ENCODE results near the gene FCHSD2.
"Not testable (repeated sequence)": the region's sequence is repeated elsewhere in the genome, so short reads cannot be mapped to it uniquely, and the experiment has no call there.

Gene FCHSD2

GRCh38 chr11:72985645-72986044, 156.5 kb downstream of the FCHSD2 start:
- Histone ChIP-seq H3K27me3 (ENCODE audit: control insufficient read depth, insufficient read depth, low read length) (no peaks in the 10 kb centered on the region), H3K4me3 (ENCODE audit: low read length) (no peak overlapping the region), H3K36me3 (ENCODE audit: control insufficient read depth, insufficient read depth, low read length) (no peaks in the 10 kb centered on the region), H3K27ac (ENCODE audit: low read length) (no peak overlapping the region), H3K4me1 (ENCODE audit: control insufficient read depth, insufficient read depth, low read length) (no peaks in the 10 kb centered on the region), H3K9me3 (ENCODE audit: control insufficient read depth, insufficient read depth, low read length) (no peaks in the 10 kb centered on the region)
- no peak for DNase-seq (ENCODE audit: low read depth, low spot score)

- DNase-seq (ENCODE audit: low read depth, low spot score), result no peak
- Histone ChIP-seq H3K36me3 (ENCODE audit: control insufficient read depth, insufficient read depth, low read length) (no peaks in the 10 kb centered on the region), H3K4me3 (ENCODE audit: low read length) (no peak overlapping the region), H3K27ac (ENCODE audit: low read length) (no peak overlapping the region), H3K27me3 (ENCODE audit: control insufficient read depth, insufficient read depth, low read length) (no peaks in the 10 kb centered on the region), H3K9me3 (ENCODE audit: control insufficient read depth, insufficient read depth, low read length) (no peaks in the 10 kb centered on the region), H3K4me1 (ENCODE audit: control insufficient read depth, insufficient read depth, low read length) (no peaks in the 10 kb centered on the region)
- whole genome bisulfite sequencing (ENCODE audit: insufficient coverage, insufficient read length), result no CpG with 5 or more reads among the region's 3 CpGs
Measured at GRCh38 chr11:72984453-72985077, 157.6 kb downstream of the FCHSD2 start.

GRCh38 chr11:72983560-72983959, 158.6 kb downstream of the FCHSD2 start:
- no CpG with 5 or more reads among the region's 2 CpGs for WGBS (ENCODE audit: insufficient coverage, insufficient read length)
- DNase-seq (ENCODE audit: low read depth, low spot score), result no peak
- H3K27ac ChIP-seq (ENCODE audit: low read length), result no peak overlapping the region
- H3K9me3 ChIP-seq (ENCODE audit: control insufficient read depth, insufficient read depth, low read length), result no peaks in the 10 kb centered on the region
- no peaks in the 10 kb centered on the region for H3K36me3 ChIP-seq (ENCODE audit: control insufficient read depth, insufficient read depth, low read length)
- no peak overlapping the region for H3K4me3 ChIP-seq (ENCODE audit: low read length)
- H3K27me3 ChIP-seq (ENCODE audit: control insufficient read depth, insufficient read depth, low read length), result no peaks in the 10 kb centered on the region
- no peaks in the 10 kb centered on the region for H3K4me1 ChIP-seq (ENCODE audit: control insufficient read depth, insufficient read depth, low read length)

GRCh38 chr11:72981971-72982685, 160.0 kb downstream of the FCHSD2 start:
- Histone ChIP-seq H3K9me3 (ENCODE audit: control insufficient read depth, insufficient read depth, low read length) (no peaks in the 10 kb centered on the region), H3K27ac (ENCODE audit: low read length) (no peak overlapping the region), H3K36me3 (ENCODE audit: control insufficient read depth, insufficient read depth, low read length) (no peaks in the 10 kb centered on the region), H3K27me3 (ENCODE audit: control insufficient read depth, insufficient read depth, low read length) (no peaks in the 10 kb centered on the region), H3K4me1 (ENCODE audit: control insufficient read depth, insufficient read depth, low read length) (no peaks in the 10 kb centered on the region), H3K4me3 (ENCODE audit: low read length) (no peak overlapping the region)
- no CpG with 5 or more reads among the region's 3 CpGs for WGBS (ENCODE audit: insufficient coverage, insufficient read length)
- no peak for DNase-seq (ENCODE audit: low read depth, low spot score)

- no peaks in the 10 kb centered on the region for H3K27me3 ChIP-seq (ENCODE audit: control insufficient read depth, insufficient read depth, low read length)
- H3K4me1 ChIP-seq (ENCODE audit: control insufficient read depth, insufficient read depth, low read length), result no peaks in the 10 kb centered on the region
- WGBS (ENCODE audit: insufficient coverage, insufficient read length), result no CpG with 5 or more reads among the region's 1 CpG
- no peak overlapping the region for H3K27ac ChIP-seq (ENCODE audit: low read length)
- no peak overlapping the region for H3K4me3 ChIP-seq (ENCODE audit: low read length)
- H3K9me3 ChIP-seq (ENCODE audit: control insufficient read depth, insufficient read depth, low read length), result no peaks in the 10 kb centered on the region
- H3K36me3 ChIP-seq (ENCODE audit: control insufficient read depth, insufficient read depth, low read length), result no peaks in the 10 kb centered on the region
- no peak for DNase-seq (ENCODE audit: low read depth, low spot score)
Measured at GRCh38 chr11:72981080-72981479, 161.0 kb downstream of the FCHSD2 start.

GRCh38 chr11:72977782-72978181, 164.3 kb downstream of the FCHSD2 start:
- WGBS (ENCODE audit: insufficient coverage, insufficient read length), result no CpG with 5 or more reads among the region's 2 CpGs

GRCh38 chr11:72976522-72976892, 165.6 kb downstream of the FCHSD2 start:
- H3K4me3 ChIP-seq (ENCODE audit: low read length); H3K36me3 ChIP-seq (ENCODE audit: control insufficient read depth, insufficient read depth, low read length); H3K4me1 ChIP-seq (ENCODE audit: control insufficient read depth, insufficient read depth, low read length); H3K9me3 ChIP-seq (ENCODE audit: control insufficient read depth, insufficient read depth, low read length); H3K27ac ChIP-seq (ENCODE audit: low read length); DNase-seq (ENCODE audit: low read depth, low spot score); H3K27me3 ChIP-seq (ENCODE audit: control insufficient read depth, insufficient read depth, low read length): not testable (repeated sequence)
- WGBS (ENCODE audit: insufficient coverage, insufficient read length), result no CpG with 5 or more reads among the region's 1 CpG

More at GRCh38 chr11:72977782-72978181, 164.3 kb downstream of the FCHSD2 start:
- not testable (repeated sequence) for H3K4me3 ChIP-seq (ENCODE audit: low read length); DNase-seq (ENCODE audit: low read depth, low spot score); H3K36me3 ChIP-seq (ENCODE audit: control insufficient read depth, insufficient read depth, low read length); H3K4me1 ChIP-seq (ENCODE audit: control insufficient read depth, insufficient read depth, low read length); H3K27ac ChIP-seq (ENCODE audit: low read length); H3K27me3 ChIP-seq (ENCODE audit: control insufficient read depth, insufficient read depth, low read length); H3K9me3 ChIP-seq (ENCODE audit: control insufficient read depth, insufficient read depth, low read length)

GRCh38 chr11:72975778-72976521, 166.2 kb downstream of the FCHSD2 start:
- Histone ChIP-seq H3K36me3 (ENCODE audit: control insufficient read depth, insufficient read depth, low read length) (no peaks in the 10 kb centered on the region), H3K4me1 (ENCODE audit: control insufficient read depth, insufficient read depth, low read length) (no peaks in the 10 kb centered on the region), H3K27ac (ENCODE audit: low read length) (no peak overlapping the region), H3K27me3 (ENCODE audit: control insufficient read depth, insufficient read depth, low read length) (no peaks in the 10 kb centered on the region), H3K4me3 (ENCODE audit: low read length) (no peak overlapping the region), H3K9me3 (ENCODE audit: control insufficient read depth, insufficient read depth, low read length) (no peaks in the 10 kb centered on the region)
- no CpG with 5 or more reads among the region's 3 CpGs for WGBS (ENCODE audit: insufficient coverage, insufficient read length)
- no peak for DNase-seq (ENCODE audit: low read depth, low spot score)

- H3K9me3 ChIP-seq (ENCODE audit: control insufficient read depth, insufficient read depth, low read length), result no peaks in the 10 kb centered on the region
- no peaks in the 10 kb centered on the region for H3K4me1 ChIP-seq (ENCODE audit: control insufficient read depth, insufficient read depth, low read length)
- no peaks in the 10 kb centered on the region for H3K36me3 ChIP-seq (ENCODE audit: control insufficient read depth, insufficient read depth, low read length)
- H3K4me3 ChIP-seq (ENCODE audit: low read length), result no peak overlapping the region
- no peak overlapping the region for H3K27ac ChIP-seq (ENCODE audit: low read length)
- no CpG with 5 or more reads among the region's 3 CpGs for WGBS (ENCODE audit: insufficient coverage, insufficient read length)
- DNase-seq (ENCODE audit: low read depth, low spot score), result no peak
- no peaks in the 10 kb centered on the region for H3K27me3 ChIP-seq (ENCODE audit: control insufficient read depth, insufficient read depth, low read length)
Measured at GRCh38 chr11:72974487-72975205, 167.5 kb downstream of the FCHSD2 start.

- DNase-seq (ENCODE audit: low read depth, low spot score), result no peak
- Histone ChIP-seq H3K27ac (ENCODE audit: low read length) (no peak overlapping the region), H3K27me3 (ENCODE audit: control insufficient read depth, insufficient read depth, low read length) (no peaks in the 10 kb centered on the region), H3K4me1 (ENCODE audit: control insufficient read depth, insufficient read depth, low read length) (no peaks in the 10 kb centered on the region), H3K36me3 (ENCODE audit: control insufficient read depth, insufficient read depth, low read length) (no peaks in the 10 kb centered on the region), H3K4me3 (ENCODE audit: low read length) (no peak overlapping the region), H3K9me3 (ENCODE audit: control insufficient read depth, insufficient read depth, low read length) (no peaks in the 10 kb centered on the region)
- WGBS (ENCODE audit: insufficient coverage, insufficient read length), result no CpG with 5 or more reads among the region's 6 CpGs
Measured at GRCh38 chr11:72972496-72973128, 169.5 kb downstream of the FCHSD2 start.
